Measurements from ENCODE around the gene SPTLC2.

GRCh38 chr14:77590845-77591485 is 25.5 kb downstream of the SPTLC2 start:
- TF ChIP-seq CSDC2 (CRISPR knock-in tag; IDR thresholded peaks at IDR 0.05) (no peak), ZNF565 (CRISPR knock-in tag; conservative IDR thresholded peaks at IDR 0.05; ENCODE audit: low read depth) (no peak), CREB5 (CRISPR knock-in tag; IDR thresholded peaks at IDR 0.05; ENCODE audit: low read depth) (no peak), ZFP3 (CRISPR knock-in tag; IDR thresholded peaks at IDR 0.05) (no peak), TCF4 (CRISPR knock-in tag; IDR thresholded peaks at IDR 0.05; ENCODE audit: borderline replicate concordance) (no peak), RARB (CRISPR knock-in tag; IDR thresholded peaks at IDR 0.05) (no peak), PPARA (CRISPR knock-in tag; IDR thresholded peaks at IDR 0.05; ENCODE audit: borderline replicate concordance) (no peak), ZFP30 (CRISPR knock-in tag; IDR thresholded peaks at IDR 0.05) (no peak), TOX (CRISPR knock-in tag; IDR thresholded peaks at IDR 0.05; ENCODE audit: borderline replicate concordance) (no peak)
